Suprapubic skin (tissue), 4 donors: ENCODE data around the gene MSH2.

Experiments used
- CTCF ChIP-seq, 2 donors: fragments of 200-600 bp in 1 of 2; fragments of 450-650 bp in 1 of 2; sonication (generic) in 1 of 2; IDR thresholded peaks; one replicate each; pipeline ENCODE4 v1.5.1; 2016 to 2019; ENCODE audit warnings: antibody characterized with exemption in 2 of 2, mild to moderate bottlenecking in 1 of 2, moderate library complexity in 1 of 2
- EP300 ChIP-seq: sonication (generic); formaldehyde crosslinking; IDR thresholded peaks from one replicate; pipeline ENCODE4 v1.6.1; 2017; ENCODE audit warnings: antibody characterized with exemption
- POLR2A ChIP-seq, 2 donors: fragments of 450-650 bp; IDR thresholded peaks; one replicate each; pipeline ENCODE4 v1.6.1; 2017; ENCODE audit warnings: antibody characterized with exemption in 2 of 2, mild to moderate bottlenecking in 2 of 2, moderate library complexity in 2 of 2
- POLR2AphosphoS5 ChIP-seq, 3 donors: sonication (generic); formaldehyde crosslinking; IDR thresholded peaks; one replicate each; pipeline ENCODE4 v1.6.1; 2017; ENCODE audit warnings: antibody characterized with exemption in 3 of 3

- TF ChIP-seq CTCF (IDR thresholded peaks at IDR 0.05) (no peak), EP300 (no peak), POLR2A (IDR thresholded peaks at IDR 0.05) (no peak), POLR2AphosphoS5 (IDR thresholded peaks at IDR 0.05) (no peak)
Measured at GRCh38 chr2:47516360-47517104, 113.6 kb downstream of the MSH2 start.
